Fibroblast of gingiva (primary cell): ENCODE measurements around the gene IPP.
"Not testable (repeated sequence)": the region's sequence is repeated elsewhere in the genome, so short reads cannot be mapped to it uniquely, and the experiment has no call there.

Source experiments
- DNase-seq: peaks from one replicate; pipeline ENCODE4 v3.0.0-alpha.2; 2011; ENCODE audit warnings: low read depth

Gene IPP

DNA sequence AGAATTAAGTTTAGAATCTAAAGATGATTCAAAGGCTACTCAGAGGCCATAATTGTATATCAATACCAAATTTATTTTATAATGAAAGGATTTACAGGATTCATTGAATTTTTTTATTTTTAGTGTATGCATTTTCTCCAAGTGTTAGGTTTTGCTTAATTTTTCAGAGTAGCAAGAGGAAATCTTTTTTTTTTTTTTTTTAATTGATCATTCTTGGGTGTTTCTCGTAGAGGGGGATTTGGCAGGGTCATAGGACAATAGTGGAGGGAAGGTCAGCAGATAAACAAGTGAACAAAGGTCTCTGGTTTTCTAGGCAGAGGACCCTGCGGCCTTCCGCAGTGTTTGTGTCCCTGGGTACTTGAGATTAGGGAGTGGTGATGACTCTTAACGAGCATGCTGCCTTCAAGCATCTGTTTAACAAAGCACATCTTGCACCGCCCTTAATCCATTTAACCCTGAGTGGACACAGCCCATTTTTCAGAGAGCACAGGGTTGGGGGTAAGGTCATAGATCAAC, 10.8 kb downstream of the IPP start:
- not testable (repeated sequence) for DNase-seq

DNA sequence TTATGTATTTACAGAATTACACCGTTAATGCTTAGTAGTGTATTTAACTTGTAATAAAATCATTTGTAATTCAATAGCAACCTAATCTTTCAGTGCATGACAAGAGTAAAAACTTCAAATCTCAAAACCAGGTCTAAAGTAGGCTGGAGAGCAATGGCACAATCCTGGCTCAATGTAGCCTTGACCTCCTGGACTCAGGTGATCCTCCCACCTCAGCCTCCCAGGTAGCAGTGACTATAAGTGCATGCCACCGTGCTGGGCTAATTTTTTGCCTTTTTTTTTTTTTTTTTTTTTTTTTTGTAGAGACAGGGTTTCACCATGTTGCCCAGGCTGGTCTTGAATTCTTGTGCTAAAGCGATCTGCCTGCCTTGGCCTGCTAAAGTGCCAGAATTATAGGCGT, 11.3 kb downstream of the IPP start:
- no peak for DNase-seq

DNA sequence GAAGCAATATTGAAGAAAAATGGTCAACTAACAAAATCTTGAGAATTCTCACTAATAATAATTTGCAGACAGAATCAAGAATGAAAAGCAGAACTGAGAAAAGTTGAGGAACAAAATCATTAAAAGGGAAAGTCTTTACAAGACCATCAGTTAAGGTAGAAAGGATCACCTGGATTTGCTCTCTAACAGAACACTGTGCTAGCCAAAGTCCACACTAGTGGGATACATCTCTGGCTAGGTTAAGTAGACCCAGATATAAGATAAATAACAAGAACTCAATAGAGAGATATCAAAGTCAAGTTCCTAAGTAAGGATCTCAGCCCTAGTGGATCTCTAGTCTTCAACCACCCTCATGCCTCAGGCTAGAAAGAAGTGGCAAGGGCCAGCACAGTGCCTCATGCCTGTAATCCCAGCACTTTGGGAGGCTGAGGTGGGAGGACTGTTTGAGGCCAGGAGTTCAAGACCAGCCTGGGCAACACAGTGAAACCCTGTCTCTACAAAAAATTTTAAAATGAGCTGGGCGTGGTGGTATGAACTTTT, 19.6 kb downstream of the IPP start:
- no peak for DNase-seq

DNA sequence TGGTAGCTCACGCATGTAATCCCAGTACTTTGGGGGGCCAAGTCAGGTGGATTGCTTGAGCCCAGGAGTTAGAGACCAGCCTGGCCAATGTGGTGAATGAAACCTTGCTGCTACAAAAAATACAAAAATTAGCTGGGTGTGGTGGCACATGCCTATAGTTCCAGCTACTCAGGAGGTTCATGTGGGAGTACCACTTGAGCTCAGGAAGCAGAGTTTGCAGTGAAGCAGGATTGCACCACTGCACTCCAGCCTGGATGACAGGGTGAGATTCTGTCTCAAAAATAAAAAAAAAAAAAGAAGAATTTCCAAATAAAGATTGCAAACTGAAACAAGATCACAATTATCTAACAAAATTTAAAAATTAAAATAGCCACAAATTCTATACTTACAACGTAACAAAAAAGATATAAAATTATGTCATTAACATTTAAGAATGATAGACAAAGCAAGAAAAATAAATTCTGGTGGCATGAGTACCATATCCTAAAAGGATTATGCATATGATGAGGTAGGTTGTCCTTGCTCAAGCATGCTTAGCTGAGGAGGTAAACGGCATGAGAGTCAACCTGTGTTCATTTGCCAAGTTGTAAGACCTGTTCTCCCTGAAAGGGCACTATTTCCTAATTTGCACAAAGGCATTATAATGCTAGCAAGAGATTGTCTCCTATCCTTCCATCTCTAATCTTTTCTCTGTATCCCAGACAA, 20.2 kb downstream of the IPP start:
- DNase-seq, result no peak

DNA sequence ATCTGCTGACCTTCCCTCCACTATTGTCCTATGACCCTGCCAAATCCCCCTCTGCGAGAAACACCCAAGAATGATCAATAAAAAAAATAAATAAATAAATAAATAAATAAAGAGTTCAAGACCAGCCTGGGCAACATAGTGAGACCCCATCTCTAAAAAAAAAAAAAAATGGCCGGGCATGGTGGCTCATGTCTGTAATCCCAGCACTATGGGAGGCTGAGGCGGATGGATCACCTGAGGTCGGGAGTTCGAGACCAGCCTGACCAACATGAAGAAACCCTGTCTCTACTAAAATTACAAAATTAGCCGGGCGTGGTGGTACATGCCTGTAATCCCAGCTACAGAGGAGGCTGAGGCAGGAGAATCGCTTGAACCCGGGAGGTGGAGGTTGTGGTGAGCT, 24.4 kb downstream of the IPP start:
- not testable (repeated sequence) for DNase-seq

DNA sequence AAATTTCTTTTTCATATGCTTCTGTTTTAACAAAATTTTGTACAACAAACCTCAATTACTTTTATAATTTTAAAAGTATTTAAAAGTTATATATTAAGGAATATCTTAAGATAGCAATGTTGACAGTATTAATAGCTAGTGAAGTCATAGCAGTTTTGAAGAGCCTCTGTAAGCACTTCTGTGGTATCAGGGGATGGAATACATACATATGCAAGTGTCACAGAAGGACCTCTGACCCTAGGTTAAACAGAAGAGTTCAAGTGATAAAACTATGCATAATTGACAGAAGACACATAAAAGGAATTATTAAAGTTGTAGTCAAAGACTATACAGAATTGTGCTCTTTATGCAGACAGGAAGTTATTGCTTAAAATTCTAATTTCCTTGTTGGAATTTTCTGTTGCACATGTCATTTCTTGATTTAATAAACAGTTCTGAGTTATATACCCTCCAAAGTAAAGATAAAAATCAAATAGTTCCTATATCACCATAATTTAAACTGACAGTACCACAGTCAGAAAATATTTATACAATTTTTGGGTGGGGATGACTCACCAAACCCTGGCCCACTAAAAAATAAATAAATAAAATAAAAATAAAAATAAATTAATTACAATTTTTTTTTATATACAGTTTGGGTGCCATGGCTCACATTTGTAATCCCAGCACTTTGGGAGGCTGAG, 27.1 kb downstream of the IPP start:
- DNase-seq, result no peak

DNA sequence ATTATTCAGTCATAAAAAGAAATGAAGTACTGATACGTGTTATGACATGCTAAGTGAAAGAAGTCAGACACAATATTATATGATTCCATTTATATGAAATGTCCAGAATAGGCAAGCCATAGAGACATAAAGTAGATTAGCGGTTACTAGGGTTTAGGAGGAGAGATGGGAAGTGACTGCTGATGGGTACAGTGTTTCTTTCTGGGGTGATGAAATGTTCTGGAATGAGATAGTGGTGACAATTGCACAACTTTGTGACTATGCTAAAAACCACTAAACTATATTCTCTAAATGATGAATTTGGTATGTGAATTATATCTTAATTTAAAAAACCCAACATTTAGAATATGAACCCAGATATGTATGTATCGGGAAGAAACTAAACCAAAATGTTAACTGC, 27.6 kb downstream of the IPP start:
- peak; percentile 53 for DNase-seq

DNA sequence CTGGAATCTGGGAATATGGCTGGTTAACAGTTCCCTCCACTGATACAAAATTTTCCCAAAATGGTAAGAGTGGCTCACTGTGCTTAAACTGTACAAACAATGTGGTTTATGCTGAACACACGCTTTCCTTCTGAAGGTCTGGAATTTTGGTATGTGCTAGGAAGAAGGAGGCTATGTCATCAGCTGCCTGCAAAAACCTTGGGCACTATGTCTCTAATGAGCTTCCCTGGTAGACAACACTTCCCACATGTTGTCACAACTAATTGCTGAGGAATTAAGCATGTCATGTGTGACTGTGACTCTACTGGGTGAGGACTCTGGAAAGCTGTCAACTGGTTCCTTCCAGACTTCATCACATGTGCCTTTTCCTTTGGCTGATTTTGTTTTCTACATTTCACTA, 29.2 kb downstream of the IPP start:
- peak; percentile 39 for DNase-seq

DNA sequence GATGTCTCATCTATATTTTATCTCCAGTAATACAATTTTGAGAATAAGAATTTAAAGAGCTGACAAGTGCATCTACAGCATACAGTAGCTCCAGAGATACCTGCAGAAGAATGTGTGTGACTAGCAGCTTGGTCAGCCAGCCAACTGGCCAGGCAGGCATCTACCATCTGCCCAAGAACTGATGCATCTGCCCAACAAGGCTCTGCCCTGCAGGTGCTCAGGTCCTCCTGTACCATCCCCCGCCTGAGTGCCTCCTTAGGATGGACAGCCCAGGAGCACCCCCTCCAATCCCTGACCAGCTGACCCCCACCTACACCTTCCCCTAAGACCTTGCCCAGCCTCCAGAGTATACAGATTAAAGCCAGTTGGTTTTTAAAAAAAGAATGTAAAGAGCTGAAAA, 32.2 kb downstream of the IPP start:
- no peak for DNase-seq

DNA sequence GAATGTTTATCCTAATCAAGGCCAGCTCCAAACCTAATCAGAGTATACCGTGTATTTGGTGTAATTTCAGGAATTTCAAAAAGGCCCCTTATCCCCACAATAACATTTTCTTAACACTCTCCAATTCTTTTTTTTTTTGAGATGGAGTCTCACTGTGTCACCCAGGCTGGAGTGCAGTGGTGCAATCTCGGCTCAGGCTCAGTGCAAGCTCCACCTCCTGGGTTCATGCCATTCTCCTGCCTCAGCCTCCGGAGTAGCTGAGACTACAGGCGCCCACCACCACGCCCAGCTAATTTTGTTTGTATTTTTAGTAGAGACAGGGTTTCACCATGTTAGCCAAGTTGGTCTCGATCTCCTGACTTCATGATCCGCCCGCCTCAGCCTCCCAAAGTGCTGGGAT, 33.1 kb downstream of the IPP start:
- peak; percentile 8 for DNase-seq

DNA sequence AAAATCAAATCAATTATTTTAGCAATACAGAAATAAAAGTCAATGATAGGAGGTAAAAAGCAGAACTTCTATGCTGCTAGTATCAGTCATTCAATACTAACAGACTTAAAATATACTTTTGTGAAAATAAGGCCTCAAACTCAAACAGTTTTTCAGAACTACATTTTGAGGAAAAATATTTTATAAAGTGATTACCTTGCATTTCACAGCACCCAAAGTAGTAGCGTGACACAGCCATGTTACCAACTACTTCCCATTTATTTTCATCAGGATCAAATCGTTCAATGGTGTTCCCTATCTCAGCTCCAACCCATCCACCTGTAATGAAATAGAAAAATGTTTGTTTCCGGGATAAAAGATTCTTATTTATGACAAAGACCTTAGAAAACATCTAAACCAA, 33.8 kb downstream of the IPP start:
- DNase-seq, result no peak

DNA sequence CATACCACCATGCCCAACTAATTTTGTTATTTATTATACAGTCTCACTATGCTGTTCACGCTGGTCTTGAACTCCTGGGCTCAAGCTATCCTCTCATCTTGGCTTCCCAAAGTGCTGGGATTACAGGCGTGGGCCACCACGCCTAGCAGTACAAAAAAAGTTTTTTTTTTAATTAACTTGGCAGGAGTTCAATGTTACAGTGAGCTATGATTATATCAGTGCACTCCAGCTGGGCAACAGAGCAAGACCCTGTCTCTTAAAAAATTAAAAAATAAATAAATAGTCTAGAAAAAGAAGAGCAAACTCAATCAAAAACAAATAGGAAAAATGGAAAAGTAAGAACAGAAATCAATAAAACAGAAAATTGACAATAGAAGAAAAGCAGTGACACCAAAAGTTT, 36.7 kb downstream of the IPP start:
- DNase-seq, result no peak

DNA sequence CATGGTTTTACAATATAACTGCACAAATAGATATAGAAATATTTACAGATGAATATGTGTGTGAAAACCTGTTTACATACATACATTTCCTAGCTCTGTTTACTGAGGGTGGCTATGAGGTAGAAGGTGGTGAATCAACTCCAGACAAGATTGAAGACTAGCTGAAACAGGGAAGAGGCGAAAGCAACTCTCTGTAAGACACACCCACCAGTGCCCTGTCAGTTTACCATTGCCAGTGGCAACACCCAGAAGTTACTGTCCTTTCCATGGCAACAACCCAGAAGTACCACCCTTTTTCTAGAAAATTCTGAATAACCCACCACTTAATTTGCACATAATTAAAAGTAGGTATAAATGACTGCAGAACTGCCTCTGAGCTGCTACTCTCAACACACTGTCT, 45.8 kb downstream of the IPP start:
- no peak for DNase-seq

DNA sequence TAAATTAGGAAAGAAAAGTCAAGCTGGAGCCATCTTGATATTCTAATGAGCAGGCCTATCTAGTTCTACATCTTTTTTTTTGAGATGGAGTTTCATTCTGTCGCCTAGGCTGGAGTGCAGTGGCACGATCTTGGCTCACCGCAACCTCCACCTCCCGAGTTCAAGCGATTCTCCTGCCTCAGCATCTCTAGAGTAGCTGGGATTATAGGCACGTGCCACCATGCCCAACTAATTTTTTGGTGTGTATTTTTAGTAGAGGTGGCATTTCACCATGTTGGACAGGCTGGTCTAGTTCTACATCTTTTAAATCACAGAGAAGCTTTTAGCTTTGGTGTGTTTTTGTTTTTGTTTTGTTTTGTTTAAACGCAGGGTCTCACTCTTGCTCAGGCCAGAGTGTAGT, 55.6 kb downstream of the IPP start:
- DNase-seq, result no peak

DNA sequence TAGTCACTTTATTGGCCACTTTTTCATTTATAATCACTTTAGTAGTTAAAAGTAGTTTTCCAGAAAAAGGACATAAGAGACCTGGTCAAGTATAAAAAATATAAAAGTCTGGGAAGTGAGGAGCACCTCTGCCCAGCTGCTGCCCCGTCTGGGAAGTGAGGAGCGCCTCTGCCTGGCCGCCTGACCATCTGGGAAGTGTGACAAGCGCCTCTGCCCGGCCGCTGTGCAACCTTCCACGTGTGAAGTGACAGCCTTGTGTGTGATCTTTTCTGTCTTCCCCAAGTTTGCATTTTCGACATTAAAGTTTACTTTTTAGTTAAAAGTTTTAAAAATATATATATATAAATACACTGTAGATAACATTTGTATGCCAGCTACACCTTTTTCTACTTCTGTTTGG, 56.6 kb downstream of the IPP start:
- DNase-seq, result not testable (repeated sequence)

DNA sequence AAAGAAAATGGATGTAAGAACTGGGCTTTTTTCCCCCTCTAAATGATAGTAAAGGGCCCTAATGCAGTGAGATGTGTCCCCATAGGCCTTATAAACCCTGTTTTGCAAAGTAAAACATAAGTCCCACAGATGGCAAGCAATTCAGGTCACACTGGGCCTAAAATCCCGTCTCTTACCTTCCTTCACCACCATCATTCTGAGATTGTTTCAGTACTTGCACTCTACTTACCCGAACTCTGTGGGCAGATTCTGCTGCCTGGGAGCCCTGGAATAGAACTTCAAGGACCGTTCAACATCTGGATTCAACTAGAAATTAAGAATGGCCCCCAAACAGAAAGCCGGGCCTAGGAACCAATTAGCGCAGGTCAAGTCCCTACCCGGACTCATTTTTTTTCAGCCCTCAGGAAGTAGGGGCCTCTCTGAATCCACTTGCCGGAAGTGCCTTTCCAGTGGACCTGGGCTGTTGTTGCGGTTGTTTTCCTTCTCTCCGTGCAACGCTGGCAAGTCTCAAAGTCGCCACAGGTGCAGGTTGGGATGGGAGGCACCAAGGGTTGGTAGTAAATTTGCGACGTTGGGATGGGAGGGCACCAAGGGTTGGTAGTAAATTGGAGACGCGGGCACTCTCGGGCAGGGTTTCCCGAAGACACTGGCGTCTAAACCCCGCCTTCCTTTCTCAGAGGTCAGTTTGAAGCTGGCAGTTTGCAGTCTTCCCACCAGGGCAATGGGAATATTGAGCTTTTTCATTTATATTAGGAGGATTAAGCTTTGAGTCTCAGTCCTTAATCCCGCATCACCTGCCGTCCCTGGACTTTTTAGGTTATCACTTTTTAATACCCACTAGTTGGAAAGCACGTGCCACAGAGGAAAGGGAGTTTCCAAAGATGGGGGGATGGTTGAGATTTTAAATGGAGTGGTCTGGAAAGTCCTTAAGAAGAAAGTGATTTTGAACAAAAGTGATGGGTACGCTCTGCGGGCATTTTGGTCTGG, 62.4 kb downstream of the IPP start, which contains the start of gene TMEM69:
TSS of gene TMEM69 (plus strand) at position 428 of the 987 bp plus-strand sequence. CDS start 2,888 bp downstream, outside the sequence.
- peak; percentile 92 for DNase-seq

DNA sequence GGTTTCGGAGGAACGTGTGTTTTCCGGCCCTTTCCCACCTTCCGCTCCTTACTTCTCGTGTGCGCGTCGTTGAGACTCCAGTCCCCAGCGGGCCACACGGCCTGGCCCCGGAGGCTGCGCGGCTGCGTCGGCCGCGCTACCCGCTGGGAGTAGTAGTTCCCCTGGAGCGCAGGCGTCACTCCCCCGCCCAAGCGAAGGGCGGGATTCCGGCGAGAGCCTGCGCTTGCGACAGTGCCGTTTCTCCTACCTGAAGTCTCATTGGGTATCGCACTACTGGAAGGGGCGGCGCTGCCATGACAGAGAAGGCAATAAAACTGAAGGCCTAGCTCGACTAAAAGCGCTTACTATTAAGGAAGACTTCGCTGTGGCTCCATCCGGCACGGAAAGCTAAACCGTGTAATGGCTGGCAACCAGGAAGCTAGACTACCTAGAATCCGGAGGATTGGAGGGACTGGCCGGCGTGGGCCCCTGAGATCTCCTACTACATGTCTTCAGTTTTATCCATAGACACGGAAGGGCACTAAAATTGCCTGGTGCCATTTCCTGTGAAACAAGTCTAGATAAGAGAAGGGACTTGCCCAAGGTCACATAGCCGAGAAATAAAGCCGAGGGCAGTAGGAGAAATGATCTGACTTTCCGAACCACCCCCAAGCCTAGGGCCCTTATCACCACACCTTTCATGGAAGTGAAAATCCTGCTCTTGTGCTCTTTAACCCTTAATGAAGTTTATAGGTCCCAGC, 63.3 kb downstream of the IPP start:
- peak; percentile 99 for DNase-seq

DNA sequence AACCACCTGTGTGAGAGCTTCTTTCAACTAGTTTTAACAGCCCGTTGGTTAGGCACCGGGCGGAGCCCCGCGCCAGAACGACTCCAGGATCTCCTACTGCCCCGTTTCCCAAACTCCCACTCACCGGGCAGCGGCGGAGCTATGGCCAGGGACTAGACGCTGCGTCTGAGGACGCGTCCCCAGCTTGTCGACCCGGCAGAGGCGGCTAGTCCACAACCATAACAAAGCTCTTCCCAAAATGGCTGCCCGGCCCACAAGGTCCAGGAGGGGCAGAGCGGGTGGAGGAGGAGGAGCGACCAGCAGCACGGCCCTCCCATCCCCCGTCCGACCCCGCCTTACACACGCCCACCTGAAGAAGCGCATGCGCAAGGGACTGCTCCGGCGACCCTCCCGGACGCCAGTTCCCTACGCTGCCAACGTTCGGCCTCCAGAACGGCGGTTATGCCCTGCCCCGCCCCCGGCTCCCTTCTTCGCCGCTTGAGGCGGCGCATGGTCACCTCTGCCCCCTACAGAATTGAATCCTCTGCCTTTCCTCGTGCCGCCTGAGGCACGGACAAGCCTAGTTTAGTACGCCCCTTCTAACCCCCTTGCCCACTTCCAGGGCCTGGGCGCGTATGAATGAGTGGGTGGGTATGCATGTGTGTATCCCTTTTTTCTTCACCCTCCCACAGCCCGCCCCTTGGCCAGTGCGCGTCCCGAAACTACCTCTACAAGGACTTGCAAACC, 64.0 kb downstream of the IPP start, which contains the start of gene GPBP1L1:
TSS of gene GPBP1L1 (minus strand) at position 246 of the 726 bp plus-strand sequence. CDS start 27,446 bp downstream, outside the sequence.
- peak; percentile 97 for DNase-seq

DNA sequence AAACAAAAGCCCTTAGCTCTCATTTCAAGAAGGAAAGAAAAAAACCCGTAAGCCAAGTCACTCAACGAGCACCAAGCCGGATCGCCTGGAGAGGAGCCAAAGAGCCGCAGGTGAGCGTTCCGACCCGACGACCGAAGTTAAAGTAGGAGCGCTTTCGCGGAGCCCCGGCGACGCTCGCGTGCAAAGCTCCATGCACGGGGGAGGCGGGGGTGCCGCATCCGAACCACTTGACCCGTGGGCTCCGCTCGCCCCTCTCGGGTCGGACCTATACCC, 64.5 kb downstream of the IPP start:
- no peak for DNase-seq

DNA sequence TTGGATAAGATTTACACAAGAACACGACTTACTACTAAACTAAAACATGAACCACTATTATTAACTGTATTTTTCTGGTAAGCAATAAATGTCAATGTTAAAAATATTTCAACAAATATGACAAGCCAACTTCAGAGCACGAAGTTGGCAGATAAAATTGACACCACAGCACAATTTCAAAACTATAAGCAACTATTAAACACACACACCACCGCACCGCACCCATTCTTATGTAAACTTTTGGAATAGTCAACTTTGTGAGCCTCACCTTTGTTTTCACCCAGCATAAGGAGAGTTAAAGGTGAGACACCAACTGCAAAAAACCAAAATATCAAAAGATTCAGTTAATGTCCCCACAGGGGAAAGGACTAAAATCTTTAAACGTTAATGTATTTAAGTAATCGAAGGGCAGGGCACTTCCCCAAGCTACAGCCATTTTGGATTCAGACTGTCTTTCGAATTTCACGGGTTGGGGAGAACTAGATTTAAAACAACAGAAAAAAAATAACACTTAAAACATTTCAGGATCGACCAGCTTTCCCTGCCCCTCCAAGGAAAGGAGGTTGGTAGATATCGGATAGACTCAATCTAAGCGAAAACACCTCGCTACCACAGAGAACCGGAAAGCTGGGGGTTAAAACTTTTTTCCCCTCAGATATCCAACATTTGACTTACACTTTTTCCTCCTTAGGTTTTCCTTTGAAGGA, 65.0 kb downstream of the IPP start:
- DNase-seq, result no peak
